Uterus (tissue), 2 donors: ENCODE measurements around the gene JPH4.

ENCODE experiments used
- POLR2A ChIP-seq, 2 donors: fragments of 450-650 bp; IDR thresholded peaks; one replicate each; pipeline ENCODE4 v1.6.1; 2016; ENCODE audit warnings: antibody characterized with exemption in 2 of 2, mild to moderate bottlenecking in 1 of 2, moderate library complexity in 1 of 2
- TF ChIP-seq, protein P1 (sequence below), 4 experiments: fragments of 200-600 bp in 2 of 4; fragments of 450-650 bp in 2 of 4; sonication (generic) in 2 of 4; IDR thresholded peaks; one replicate each; pipeline ENCODE4 v1.5.1; 2016 to 2019; ENCODE audit warnings: antibody characterized with exemption in 4 of 4, mild to moderate bottlenecking in 2 of 4, moderate library complexity in 1 of 4

DNA sequence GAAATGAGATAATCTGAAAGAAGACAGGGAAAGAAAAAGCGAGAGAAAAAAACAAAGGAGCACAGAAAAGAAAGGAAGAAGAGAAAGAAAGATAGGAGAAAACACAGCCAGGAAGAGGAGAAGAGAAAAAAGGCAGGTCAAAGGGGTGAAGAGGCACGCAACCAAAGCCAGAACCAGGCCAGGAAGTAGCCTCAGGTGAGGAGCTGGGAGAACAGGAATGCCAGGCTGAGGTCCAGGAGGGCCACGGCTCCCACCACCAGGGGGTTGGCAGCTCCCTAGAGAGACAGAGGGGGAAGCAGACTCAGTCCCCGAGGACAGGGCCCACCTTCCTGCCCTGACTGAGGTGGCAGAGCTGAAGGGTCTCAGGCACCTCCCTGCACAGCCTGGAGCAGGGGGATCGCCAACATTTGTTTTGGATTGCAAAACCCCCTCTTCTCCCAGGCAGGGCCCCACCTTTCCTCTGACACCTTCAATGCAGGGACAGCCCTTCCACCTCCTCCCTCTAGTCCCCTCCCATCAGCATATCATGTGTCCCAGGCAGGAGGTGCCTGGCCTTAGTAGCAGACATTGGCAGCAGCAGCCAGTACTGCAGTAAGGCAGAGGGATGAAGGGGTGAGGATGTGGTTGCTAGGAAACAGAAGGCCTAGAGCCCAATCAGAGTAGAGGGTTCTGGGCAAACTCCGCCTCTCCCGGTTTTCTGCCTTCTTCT is 9.0 kb downstream of the JPH4 start:
- TF ChIP-seq POLR2A (IDR thresholded peaks at IDR 0.05): no peak
- TF ChIP-seq, protein P1, sequence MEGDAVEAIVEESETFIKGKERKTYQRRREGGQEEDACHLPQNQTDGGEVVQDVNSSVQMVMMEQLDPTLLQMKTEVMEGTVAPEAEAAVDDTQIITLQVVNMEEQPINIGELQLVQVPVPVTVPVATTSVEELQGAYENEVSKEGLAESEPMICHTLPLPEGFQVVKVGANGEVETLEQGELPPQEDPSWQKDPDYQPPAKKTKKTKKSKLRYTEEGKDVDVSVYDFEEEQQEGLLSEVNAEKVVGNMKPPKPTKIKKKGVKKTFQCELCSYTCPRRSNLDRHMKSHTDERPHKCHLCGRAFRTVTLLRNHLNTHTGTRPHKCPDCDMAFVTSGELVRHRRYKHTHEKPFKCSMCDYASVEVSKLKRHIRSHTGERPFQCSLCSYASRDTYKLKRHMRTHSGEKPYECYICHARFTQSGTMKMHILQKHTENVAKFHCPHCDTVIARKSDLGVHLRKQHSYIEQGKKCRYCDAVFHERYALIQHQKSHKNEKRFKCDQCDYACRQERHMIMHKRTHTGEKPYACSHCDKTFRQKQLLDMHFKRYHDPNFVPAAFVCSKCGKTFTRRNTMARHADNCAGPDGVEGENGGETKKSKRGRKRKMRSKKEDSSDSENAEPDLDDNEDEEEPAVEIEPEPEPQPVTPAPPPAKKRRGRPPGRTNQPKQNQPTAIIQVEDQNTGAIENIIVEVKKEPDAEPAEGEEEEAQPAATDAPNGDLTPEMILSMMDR (IDR thresholded peaks at IDR 0.05): no peak
